Tibial nerve (tissue), 4 donors: ENCODE measurements around the gene KCNK13. TPM values are rescaled to one million over a fixed set of nuclear protein-coding genes. Genes with fewer than 3 reads are reported as not detected.
"Not testable (repeated sequence)": the region's sequence is repeated elsewhere in the genome, so short reads cannot be mapped to it uniquely, and the experiment has no call there.

Source experiments
- DNase-seq, 2 donors: peaks; one replicate each; pipeline ENCODE4 v3.0.0-alpha.2; 2019; ENCODE audit warnings: low spot score in 2 of 2
- H3K27ac ChIP-seq, 4 donors: fragments of 200-600 bp; sonication (generic) in 3 of 4; one replicate each; pipeline ENCODE4 v1.5.1; 2017 to 2019; ENCODE audit warnings: mild to moderate bottlenecking in 1 of 4
- H3K27me3 ChIP-seq, 2 donors: fragments of 200-600 bp; sonication (generic) in 1 of 2; one replicate each; pipeline versions ENCODE4 v1.5.1 to v1.6.0; 2017 to 2019
- H3K36me3 ChIP-seq, 3 donors: fragments of 200-600 bp; sonication (generic); one replicate each; pipeline ENCODE4 v1.5.1; 2018 to 2019
- H3K4me1 ChIP-seq, 4 donors: fragments of 200-600 bp; sonication (generic) in 3 of 4; one replicate each; pipeline ENCODE4 v1.5.1; 2017 to 2019
- H3K4me3 ChIP-seq, 4 donors: fragments of 200-600 bp; sonication (generic) in 3 of 4; one replicate each; pipeline ENCODE4 v1.5.1; 2017 to 2019; ENCODE audit warnings: mild to moderate bottlenecking in 1 of 4, moderate library complexity in 1 of 4
- H3K9me3 ChIP-seq, 4 donors: fragments of 200-600 bp; sonication (generic) in 3 of 4; one replicate each; pipeline ENCODE4 v1.5.1; 2017 to 2019
- EP300 ChIP-seq, 2 donors: sonication (generic); formaldehyde crosslinking; IDR thresholded peaks; one replicate each; pipeline ENCODE4 v1.6.1; 2017; ENCODE audit warnings: antibody characterized with exemption in 2 of 2, mild to moderate bottlenecking in 1 of 2
- POLR2A ChIP-seq, 2 donors: fragments of 450-650 bp; IDR thresholded peaks; one replicate each; pipeline ENCODE4 v1.6.1; 2017; ENCODE audit warnings: antibody characterized with exemption in 2 of 2, mild to moderate bottlenecking in 2 of 2, moderate library complexity in 2 of 2
- WGBS, 2 donors: methylation state at CpG; one replicate each; pipeline ENCODE4 v1.1.5; 2018; 5-methylcytosine and 5-hydroxymethylcytosine counted together
- small RNA-seq: library from RNA; depleted of rRNA; stranded (forward); fragments of <200 nt; gene quantifications from one replicate; pipeline ENCODE3, GENCODE V24; 2016
- total RNA-seq, 4 donors: library from RNA; depleted of rRNA; stranded (reverse); fragments of >200 nt; gene quantifications; one replicate each; pipeline ENCODE4 v1.1.0, GENCODE V29; 2016
- TF ChIP-seq, protein P1 (sequence below), 5 experiments: fragments of 200-600 bp in 3 of 5; fragments of 450-650 bp in 2 of 5; sonication (generic) in 3 of 5; IDR thresholded peaks; one replicate each; pipeline ENCODE4 v1.5.1; 2016 to 2019; ENCODE audit warnings: antibody characterized with exemption in 5 of 5, mild to moderate bottlenecking in 3 of 5, moderate library complexity in 2 of 5

Gene KCNK13
- total RNA-seq, 4 donors from 2014 or later: 0.20 to 3.6 (median 0.53) TPM

DNA sequence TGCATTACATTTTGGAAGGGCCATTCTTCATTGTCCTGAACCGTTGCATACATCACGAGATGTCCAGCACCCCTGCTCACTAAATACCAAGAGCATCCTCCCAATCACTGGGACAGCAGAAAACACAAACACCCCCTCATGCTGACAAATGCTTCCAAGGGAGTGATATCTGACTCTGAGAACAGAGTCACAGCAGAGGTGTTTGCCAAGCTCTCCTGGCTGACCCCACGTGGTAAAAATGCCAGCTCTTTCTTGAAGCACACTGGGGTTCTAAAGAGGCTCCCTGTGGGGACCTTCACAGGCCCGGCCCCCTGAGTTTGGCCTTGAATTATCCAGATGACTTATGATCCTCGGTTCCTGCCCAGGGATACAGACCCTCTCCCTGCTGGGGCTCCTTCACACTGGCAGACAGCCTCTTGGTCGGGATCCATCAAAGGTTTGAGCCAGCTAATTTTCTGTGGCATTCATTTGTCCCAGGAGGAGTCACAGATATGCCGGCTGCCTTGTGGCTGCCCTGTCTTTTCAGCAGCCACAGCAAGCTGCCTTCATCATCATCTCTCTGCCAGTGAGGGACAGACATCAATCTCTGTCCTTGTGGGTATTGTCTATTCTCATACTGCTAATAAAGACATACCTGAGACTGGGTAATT lies 151.4 kb downstream of the KCNK13 start:
- no peaks in the 10 kb centered on the region for H3K27me3 ChIP-seq
- no peaks in the 10 kb centered on the region for H3K4me1 ChIP-seq
- no peak overlapping the region for H3K27ac ChIP-seq
- H3K4me3 ChIP-seq: no peak overlapping the region
- TF ChIP-seq EP300 (IDR thresholded peaks at IDR 0.05) (no peak), POLR2A (IDR thresholded peaks at IDR 0.05) (no peak)
- TF ChIP-seq, protein P1, sequence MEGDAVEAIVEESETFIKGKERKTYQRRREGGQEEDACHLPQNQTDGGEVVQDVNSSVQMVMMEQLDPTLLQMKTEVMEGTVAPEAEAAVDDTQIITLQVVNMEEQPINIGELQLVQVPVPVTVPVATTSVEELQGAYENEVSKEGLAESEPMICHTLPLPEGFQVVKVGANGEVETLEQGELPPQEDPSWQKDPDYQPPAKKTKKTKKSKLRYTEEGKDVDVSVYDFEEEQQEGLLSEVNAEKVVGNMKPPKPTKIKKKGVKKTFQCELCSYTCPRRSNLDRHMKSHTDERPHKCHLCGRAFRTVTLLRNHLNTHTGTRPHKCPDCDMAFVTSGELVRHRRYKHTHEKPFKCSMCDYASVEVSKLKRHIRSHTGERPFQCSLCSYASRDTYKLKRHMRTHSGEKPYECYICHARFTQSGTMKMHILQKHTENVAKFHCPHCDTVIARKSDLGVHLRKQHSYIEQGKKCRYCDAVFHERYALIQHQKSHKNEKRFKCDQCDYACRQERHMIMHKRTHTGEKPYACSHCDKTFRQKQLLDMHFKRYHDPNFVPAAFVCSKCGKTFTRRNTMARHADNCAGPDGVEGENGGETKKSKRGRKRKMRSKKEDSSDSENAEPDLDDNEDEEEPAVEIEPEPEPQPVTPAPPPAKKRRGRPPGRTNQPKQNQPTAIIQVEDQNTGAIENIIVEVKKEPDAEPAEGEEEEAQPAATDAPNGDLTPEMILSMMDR (IDR thresholded peaks at IDR 0.05): no peak
- 87 to 92% methylated on average over 6 to 7 of the region's 7 CpGs for whole genome bisulfite sequencing, 2 donors
- H3K36me3 ChIP-seq: no peaks in the 10 kb centered on the region
- peaks cover 0 to 15% (median 0%) of the 10 kb centered on the region in 4 donors for H3K9me3 ChIP-seq
- no peak for DNase-seq

DNA sequence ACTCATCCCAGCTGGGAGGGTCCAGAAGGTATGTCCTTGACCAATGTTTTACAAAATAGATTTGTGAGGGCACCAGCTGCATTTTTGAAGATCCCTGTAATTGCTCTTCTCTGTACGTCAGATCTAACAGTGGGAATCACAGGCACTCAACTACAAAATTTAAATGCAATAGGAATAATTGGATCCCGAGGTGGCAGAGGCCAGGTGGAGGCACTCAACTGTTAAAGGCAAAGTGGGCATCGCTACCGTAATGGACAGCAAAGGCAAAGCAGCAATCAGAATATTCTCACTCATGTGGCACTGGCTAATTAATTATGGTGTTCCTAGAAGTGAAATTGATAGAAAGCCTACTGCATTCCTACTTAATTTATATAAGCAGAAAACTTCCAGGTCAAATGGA lies 166.7 kb downstream of the KCNK13 start:
- no peak overlapping the region for H3K27ac ChIP-seq
- no peaks in the 10 kb centered on the region for H3K4me1 ChIP-seq
- H3K36me3 ChIP-seq: no peaks in the 10 kb centered on the region
- WGBS, 2 donors: 79 to 87% methylated on average over 4 of the region's 4 CpGs
- no peaks in the 10 kb centered on the region for H3K27me3 ChIP-seq
- DNase-seq: no peak
- H3K4me3 ChIP-seq: no peak overlapping the region
- H3K9me3 ChIP-seq: peaks cover 0 to 19% (median 0%) of the 10 kb centered on the region in 4 donors
- TF ChIP-seq, protein P1 (IDR thresholded peaks at IDR 0.05): no peak
- TF ChIP-seq EP300 (IDR thresholded peaks at IDR 0.05): no peak
- TF ChIP-seq POLR2A (IDR thresholded peaks at IDR 0.05): no peak

DNA sequence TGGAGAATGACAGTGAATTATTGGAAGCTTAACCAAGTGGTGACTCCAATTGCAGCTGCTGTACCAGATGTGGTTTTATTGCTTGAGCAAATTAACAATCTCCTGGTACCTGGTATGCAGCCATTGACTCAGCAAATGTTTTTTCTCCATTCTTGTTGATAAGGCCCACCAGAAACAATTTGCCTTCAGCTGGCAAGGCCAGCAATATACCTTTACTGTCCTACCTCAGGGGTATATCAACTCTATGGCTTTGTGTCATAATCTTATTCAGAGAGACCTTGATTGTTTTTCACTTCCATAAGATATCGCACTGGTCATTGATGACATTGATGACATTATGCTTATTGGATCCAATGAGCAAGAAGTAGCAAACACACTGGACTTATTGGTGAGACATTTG lies 168.1 kb downstream of the KCNK13 start:
- H3K4me3 ChIP-seq, H3K27me3 ChIP-seq, H3K4me1 ChIP-seq, H3K27ac ChIP-seq, DNase-seq, H3K36me3 ChIP-seq: not testable (repeated sequence)
- 91 to 100% methylated on average over 1 of the region's 1 CpG for WGBS, 2 donors
- H3K9me3 ChIP-seq: peaks cover 0 to 11% (median 0%) of the 10 kb centered on the region in 4 donors

Small RNA genes within 50 kb of the gene (small RNA-seq; reads per million reads assigned to genes)
- gene RF00019: not detected

Other genes with a start within 250 kb of the KCNK13 start
- gene EFCAB11, start 107.3 kb upstream of the KCNK13 start, total RNA-seq: 1 to 10 TPM; 2.2 to 7.8 (median 4.4) TPM
- 1 to 10 TPM; 5.9 to 9.0 (median 6.5) TPM for gene TDP1, start 106.1 kb upstream of the KCNK13 start, total RNA-seq
- 100 to 1,000 TPM in 1 of 4 donors, 10 to 100 TPM in 3; 48.9 to 108 (median 76.8) TPM for gene PSMC1, start 194.6 kb downstream of the KCNK13 start, total RNA-seq